Activated CD8-positive, alpha-beta memory T cell treated with anti-CD3 and anti-CD28 coated beads for 4 hours (primary cell): ENCODE measurements around the gene DLX2.

Source experiments
- DNase-seq, 2 donors: peaks; one replicate each; pipeline ENCODE4 v3.0.0-alpha.2; 2020; ENCODE audit warnings: low read depth in 2 of 2

DLX2 gene

DNA sequence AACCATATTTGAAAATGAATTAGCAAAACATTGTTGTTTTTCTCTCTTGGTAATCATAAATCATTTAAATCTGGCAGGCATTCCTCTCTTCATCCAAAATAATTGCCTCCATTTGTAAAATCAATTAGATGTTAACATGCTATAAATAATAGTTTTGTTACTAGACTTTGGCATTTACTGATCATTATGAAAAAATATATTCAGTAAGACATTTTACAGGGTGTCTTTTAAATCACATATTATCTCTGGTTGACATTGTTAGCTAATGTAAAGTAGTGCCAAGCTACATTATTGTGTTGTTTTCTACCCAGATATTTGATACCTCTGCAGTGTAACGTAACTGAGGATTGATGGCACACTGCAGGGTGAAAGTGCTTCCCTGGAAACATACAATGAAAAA, 49.2 kb downstream of the DLX2 start:
- DNase-seq: no peak

DNA sequence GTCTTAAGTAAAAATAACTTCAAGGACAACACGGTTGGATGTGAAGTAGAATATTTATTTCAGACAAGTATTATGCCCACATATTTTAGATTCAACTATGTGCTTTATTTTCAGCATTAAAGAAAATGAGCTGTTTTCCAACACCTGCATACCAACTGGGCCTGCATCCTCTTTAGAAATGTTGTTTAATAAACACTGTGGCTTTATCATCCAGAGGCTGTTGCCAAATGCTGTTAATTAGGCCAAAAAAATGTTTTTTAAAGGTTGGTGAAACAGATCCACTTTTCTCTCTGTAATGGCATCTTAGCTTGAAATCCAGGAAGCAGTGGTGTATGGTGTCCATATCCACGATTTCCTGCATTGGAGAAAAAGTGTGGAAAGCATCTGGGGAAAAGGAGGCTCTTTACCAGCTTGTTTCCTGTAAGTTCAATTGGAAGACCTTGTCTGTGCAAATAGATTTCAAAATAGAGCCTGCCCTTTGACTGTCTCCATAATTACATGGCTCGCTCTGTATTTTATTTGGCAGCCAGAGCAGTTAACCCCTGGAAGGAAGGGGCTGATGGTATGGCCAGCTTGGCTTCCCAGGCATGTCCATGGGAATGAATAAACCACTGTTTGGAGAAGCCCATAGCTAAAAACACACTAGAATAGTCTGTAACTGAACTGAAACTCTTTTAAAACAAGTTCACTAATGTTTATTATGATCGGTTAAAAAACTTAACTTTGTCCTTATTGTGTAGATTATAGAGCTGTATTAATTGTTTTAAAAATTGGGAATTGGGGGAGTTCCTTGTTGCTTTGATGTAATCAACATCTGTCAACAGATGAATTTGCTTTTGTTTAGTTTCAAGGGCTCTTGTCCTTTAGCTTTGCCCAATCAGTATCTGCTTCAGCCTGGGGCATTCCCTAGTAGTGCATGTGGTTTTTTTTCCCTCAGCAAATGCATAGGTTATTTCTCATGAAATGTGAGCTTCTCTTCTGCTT, 50.4 kb downstream of the DLX2 start:
- DNase-seq: no peak

DNA sequence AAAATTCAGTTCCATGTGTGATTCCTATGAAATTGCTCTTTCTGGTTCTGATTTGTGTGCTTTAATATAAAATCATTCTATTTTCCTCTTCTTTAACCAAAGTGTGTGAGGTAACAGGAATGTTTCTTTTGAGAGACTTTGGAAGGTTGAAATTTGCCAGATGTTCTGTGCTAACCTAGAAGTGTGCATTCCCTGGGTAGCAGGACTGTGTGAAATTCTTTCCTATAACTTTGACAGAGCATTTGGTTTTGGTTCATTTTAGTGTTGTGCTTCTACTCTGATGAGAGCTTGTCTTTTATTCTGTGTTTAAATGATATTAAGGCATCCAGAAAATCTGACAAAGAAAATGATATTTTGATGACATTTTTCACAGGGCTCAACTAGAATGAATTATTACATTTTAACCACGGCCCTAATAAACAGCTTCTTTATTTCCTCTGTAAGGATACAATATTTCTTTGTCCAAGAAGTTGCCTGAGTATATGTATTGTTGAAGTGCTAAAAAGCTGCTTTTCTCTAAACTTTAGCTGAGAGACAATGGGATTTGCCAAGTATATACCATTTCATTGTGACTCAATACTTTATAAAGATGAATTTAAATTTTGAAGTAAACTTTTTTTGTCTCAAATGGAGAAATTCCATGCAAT, 52.1 kb downstream of the DLX2 start:
- no peak for DNase-seq

DNA sequence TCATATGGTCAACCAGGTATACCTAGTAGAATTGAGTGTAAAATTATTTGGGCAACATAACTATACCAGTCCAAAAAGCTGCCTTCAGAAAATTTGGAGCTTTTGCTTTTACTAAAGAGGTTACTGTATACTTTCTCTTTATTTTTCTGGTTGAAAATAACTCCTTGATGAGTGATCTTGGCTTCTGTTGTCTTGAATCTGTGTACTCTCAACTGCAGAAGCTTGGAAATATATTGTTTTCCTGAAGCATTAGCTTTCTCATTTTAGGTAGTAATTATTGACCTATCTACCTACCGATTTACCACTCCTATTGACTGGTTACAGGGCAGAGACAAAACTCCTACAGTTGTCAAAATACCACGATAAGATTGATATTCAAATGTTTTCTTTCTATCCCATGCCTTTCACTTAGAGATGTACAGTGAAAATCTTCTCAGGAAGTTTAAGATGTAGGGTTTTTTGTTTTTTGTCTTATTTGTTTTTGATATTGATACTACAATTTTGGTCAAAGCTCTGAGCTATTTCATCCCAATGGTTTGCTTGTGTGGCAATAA, 53.1 kb downstream of the DLX2 start:
- DNase-seq: no peak
